ENCODE data around the gene ASIC3.
A peak's percentile ranks its signal among the peaks of the same experiment; 100 is the strongest.
"Not testable (repeated sequence)": the region's sequence is repeated elsewhere in the genome, so short reads cannot be mapped to it uniquely, and the experiment has no call there.

Gene ASIC3

GRCh38 chr7:151047976-151048815 lies at the start of gene ASIC3:
ASIC3 (plus strand) TSS chr7:151048531; CDS start chr7:151048886, 355 bp downstream.
- no peak for DNase-seq

- no peak for DNase-seq
Measured at GRCh38 chr7:150999001-150999400, 49.3 kb upstream of the ASIC3 start.

- DNase-seq: no peak
Measured at GRCh38 chr7:150999497-151000230, 48.7 kb upstream of the ASIC3 start.

- no peak for DNase-seq
Measured at GRCh38 chr7:151000897-151001495, 47.3 kb upstream of the ASIC3 start.

- no peak for DNase-seq
Measured at GRCh38 chr7:151001546-151001945, 46.8 kb upstream of the ASIC3 start.

- DNase-seq: no peak
Measured at GRCh38 chr7:151003572-151003971, 44.8 kb upstream of the ASIC3 start.

GRCh38 chr7:151005566-151005965 lies 42.8 kb upstream of the ASIC3 start:
- DNase-seq: no peak

GRCh38 chr7:151006590-151007300 lies 41.6 kb upstream of the ASIC3 start:
- no peak for DNase-seq

- DNase-seq: no peak
Measured at GRCh38 chr7:151007469-151007898, 40.8 kb upstream of the ASIC3 start.

GRCh38 chr7:151008143-151008510 lies 40.2 kb upstream of the ASIC3 start:
- DNase-seq: no peak

GRCh38 chr7:151008511-151009323 lies 39.6 kb upstream of the ASIC3 start:
- peak; percentile 72 for DNase-seq

- no peak for DNase-seq
Measured at GRCh38 chr7:151009327-151010036, 38.8 kb upstream of the ASIC3 start.

GRCh38 chr7:151010037-151010306 lies 38.4 kb upstream of the ASIC3 start:
- DNase-seq: no peak

GRCh38 chr7:151010307-151011096 lies 37.8 kb upstream of the ASIC3 start:
- peak; percentile 55 for DNase-seq

GRCh38 chr7:151011097-151011409 lies 37.3 kb upstream of the ASIC3 start:
- no peak for DNase-seq

GRCh38 chr7:151011616-151012015 lies 36.7 kb upstream of the ASIC3 start:
- DNase-seq: not testable (repeated sequence)

- DNase-seq: no peak
Measured at GRCh38 chr7:151012031-151012692, 36.2 kb upstream of the ASIC3 start.

- DNase-seq: peak; percentile 86
Measured at GRCh38 chr7:151012911-151013347, 35.4 kb upstream of the ASIC3 start.

GRCh38 chr7:151013356-151013732 lies 35.0 kb upstream of the ASIC3 start:
- DNase-seq: no peak

- DNase-seq: peak; percentile 90
Measured at GRCh38 chr7:151013733-151014497, 34.4 kb upstream of the ASIC3 start.

Measured in retina (tissue), 1 donor.